ENCODE data around the gene AKIRIN2.

DNA sequence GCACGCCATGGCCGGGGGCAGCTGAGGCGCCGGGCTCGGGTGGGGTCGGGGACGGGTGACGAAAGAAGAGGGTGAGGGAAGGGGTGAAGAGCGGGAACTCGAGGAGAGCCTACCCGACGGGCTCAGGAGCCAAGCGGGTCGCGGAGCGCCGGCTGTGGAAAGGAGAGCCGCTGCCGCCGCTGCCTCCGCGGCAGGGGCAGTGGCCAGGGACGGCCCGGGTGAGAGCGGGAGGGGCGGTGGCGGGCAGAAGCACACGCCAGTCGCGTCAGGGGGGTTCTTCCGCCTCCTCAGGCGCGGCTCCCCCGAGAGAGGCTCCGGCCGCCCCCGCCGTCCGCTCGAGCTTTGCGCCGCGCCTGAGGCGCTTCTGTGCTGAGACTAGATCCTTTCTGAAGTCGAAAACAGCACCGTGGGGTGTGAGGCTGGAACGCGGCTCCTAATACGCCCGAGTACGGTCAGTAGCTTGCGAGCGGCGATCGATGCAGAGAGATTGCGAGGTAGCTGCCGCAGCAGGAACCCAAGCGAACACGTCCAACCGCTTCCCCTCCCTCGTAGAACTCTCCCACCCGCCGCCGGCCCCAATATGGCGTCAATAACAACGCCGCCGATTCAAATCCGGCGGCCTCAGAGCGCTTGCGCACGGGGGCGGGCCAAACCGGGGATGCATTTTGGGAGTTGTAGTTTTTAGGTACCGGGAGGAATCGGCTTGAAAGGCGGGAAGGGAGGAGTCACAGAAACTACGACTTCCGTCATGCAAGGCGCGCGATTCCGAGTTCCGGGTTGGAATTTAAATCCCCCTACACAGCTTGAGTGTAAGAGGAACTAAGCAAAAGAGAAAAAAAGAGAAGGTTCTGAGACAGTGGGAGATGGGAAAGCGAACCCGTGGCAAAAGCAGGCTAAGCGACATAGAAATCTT lies at the start of gene AKIRIN2:
- TF ChIP-seq, protein P1, sequence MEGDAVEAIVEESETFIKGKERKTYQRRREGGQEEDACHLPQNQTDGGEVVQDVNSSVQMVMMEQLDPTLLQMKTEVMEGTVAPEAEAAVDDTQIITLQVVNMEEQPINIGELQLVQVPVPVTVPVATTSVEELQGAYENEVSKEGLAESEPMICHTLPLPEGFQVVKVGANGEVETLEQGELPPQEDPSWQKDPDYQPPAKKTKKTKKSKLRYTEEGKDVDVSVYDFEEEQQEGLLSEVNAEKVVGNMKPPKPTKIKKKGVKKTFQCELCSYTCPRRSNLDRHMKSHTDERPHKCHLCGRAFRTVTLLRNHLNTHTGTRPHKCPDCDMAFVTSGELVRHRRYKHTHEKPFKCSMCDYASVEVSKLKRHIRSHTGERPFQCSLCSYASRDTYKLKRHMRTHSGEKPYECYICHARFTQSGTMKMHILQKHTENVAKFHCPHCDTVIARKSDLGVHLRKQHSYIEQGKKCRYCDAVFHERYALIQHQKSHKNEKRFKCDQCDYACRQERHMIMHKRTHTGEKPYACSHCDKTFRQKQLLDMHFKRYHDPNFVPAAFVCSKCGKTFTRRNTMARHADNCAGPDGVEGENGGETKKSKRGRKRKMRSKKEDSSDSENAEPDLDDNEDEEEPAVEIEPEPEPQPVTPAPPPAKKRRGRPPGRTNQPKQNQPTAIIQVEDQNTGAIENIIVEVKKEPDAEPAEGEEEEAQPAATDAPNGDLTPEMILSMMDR (IDR thresholded peaks at IDR 0.05; ENCODE audit: low read length): no peak
- no peak for TF ChIP-seq EZH2 (optimal IDR thresholded peaks at IDR 0.05; ENCODE audit: low read depth, low read length)
- no peak for TF ChIP-seq EZH2phosphoT487 (IDR thresholded peaks at IDR 0.05; ENCODE audit: low read length)
